ENCODE measurements around the gene WNT7B.

Gene WNT7B

DNA sequence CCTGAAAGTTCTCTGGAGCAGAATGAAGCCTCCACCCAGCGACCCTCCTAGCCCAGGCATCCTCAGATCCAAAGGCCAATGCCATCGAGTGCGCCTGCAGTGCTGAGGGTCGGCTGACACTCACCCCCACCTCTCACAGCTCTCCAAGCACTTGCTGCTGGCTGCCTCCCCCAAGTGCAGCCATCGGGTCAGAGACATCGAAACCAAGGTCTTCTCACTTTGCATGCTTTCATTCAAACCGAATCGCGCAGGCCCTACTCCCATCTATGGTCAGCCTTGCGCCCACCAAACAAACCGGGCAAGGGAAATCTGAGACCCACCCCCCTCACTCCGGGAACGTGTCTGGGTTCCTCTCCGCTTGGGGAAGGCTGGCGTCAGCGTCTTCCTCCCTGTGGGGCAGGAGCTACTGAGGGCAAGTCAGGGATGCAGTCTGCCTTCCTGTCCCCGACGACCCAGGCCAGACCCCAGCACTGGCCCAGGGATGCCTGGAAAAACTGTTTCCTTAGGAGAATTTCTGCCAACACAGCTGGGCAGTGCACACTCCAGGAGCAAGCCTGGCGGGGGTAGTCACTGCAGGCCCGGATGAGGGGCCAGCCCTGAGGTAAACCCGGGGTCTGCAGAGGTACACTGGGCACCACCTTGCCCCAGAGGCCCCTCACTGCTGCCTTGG is 7.0 kb downstream of the WNT7B start:
- DNase-seq: no peak

- no peak for DNase-seq
These were observed 7.6 kb downstream of the WNT7B start for GRCh38 chr22:45969414-45969799.

GRCh38 chr22:45968751-45969413 is 8.1 kb downstream of the WNT7B start:
- no peak for DNase-seq

DNA sequence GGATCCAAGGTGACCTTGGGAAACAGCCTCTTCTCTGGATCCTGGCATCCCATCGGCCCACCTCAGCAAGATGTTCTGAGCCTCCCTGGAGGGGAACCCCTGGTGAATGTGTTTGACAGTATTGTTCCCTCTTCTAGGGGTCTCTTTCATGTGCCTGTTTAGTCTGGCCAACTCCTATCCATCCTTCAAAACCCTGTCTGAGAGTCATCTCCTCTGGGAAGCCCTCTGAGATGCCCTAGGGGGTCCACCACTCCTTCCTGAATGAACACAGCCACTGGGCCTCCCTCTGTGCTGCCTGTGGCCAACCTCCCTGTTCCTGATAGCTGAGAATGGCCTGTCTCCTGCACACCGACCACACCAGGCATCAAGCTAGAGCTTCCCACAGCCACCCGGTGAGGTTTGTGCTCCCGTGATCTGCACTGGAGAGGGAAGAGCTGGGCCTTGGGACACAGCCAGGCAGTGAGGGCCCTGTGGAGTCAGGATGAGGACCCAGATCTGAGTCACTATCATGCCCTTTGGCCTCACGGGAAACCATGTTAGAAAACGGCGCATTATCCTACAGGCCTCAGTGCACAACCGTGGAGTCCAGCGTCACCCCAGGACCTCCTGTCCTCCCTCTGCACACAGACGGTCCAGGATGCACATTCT is 8.8 kb downstream of the WNT7B start:
- DNase-seq: no peak

DNA sequence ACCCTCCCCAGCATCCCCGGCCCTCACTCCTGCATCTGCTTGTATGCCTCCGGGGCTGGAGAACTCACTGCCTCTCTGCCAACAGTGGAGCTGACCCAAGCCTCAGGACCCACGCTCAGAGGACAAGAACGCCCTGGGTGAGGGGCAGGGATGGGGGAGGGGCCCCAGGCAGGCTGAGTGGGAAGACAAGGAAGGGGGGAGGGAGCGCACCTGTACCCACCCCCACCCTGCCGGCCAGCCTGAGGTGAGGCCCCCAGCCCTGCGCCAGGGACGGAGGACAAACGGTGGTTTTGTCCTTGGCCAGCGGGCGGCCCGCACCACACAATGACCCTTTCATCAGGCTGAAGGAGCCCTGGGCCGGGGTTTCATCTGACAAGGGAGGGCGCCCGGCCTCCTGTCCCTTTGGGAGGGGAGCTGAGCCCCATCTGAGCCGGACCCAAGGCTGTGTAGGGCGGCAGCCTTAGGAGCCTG is 10.0 kb downstream of the WNT7B start:
- DNase-seq: no peak

DNA sequence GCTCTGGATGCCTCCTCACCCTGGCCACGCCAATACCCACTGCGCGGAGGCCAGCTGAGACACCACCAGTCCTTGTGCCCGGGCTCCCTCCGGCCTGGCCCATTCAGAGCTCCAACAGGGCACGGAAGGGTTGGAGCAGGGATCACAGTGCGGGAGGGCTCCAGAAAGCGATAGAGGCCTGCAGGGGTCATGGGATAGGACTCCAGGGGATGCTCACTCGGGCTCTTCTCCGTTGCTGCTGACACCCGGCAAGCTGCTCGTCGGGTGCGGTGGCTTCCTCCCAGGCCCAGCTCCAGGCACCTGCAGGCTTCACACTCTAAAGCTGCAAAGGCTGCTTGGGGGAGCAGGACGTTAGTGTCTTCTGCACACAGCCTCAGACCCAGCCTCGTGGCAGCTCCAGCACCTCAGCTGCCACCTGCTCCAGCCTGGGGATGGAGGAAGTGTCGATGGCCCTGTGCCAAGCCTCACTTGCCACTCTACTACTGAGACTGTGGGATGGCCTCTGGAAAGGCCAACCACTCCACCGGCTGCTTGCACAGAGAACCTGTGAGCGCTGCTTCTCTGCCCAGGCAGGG is 10.6 kb downstream of the WNT7B start:
- no peak for DNase-seq

- no peak for DNase-seq
These were observed 11.4 kb downstream of the WNT7B start for GRCh38 chr22:45965563-45965962.

GRCh38 chr22:45964926-45965527 is 11.9 kb downstream of the WNT7B start:
- DNase-seq: no peak

DNA sequence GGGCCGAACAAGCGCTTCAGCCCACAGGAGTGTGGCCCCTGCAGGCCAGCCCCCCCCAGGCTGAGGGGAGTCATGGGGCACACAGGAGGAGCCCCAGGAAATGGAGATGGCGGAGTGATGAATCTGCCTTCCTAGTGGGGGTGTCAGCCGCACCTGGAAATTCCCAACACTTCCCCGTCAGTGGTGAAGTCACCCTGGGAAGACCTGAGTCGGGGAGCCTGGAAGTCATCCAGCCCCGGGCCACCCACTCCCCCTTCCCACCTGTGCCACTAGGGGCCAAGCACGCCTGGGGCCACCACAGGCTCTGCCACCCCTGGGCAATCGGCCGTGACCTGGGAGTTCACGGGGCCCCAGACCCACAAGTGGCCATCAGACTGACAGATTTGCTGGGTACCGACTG is 12.6 kb downstream of the WNT7B start:
- no peak for DNase-seq

- DNase-seq: no peak
These were observed 13.1 kb downstream of the WNT7B start for GRCh38 chr22:45963821-45964220.

DNA sequence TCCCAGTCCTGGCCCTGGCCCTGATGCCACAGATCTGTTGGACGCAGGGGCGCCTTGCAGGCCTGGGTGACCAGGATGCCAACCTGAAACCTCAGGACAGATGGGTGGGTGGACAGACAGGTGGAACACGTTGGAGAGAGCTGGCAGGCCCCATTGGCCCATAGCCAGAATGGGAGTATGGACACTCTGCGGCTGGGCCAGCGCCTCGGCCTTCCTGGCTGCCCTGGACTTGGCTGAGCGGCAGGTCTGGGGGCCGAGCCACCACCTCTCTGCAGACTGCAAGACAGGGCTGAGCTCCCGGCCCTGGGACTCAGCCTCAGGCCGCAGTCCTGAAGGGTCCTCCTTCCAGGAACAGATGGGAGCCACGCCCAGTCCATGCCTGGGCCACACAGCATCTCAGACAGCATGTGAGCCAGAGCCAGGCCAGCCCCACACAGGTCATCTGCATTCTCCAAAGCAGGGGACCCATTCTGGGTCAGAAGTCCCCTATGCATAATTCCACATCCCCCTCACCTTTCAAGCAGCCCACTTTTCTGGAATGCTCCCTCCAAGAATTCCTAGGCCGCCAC is 14.1 kb downstream of the WNT7B start:
- no peak for DNase-seq

GRCh38 chr22:45962434-45962718 is 14.6 kb downstream of the WNT7B start:
- no peak for DNase-seq

DNA sequence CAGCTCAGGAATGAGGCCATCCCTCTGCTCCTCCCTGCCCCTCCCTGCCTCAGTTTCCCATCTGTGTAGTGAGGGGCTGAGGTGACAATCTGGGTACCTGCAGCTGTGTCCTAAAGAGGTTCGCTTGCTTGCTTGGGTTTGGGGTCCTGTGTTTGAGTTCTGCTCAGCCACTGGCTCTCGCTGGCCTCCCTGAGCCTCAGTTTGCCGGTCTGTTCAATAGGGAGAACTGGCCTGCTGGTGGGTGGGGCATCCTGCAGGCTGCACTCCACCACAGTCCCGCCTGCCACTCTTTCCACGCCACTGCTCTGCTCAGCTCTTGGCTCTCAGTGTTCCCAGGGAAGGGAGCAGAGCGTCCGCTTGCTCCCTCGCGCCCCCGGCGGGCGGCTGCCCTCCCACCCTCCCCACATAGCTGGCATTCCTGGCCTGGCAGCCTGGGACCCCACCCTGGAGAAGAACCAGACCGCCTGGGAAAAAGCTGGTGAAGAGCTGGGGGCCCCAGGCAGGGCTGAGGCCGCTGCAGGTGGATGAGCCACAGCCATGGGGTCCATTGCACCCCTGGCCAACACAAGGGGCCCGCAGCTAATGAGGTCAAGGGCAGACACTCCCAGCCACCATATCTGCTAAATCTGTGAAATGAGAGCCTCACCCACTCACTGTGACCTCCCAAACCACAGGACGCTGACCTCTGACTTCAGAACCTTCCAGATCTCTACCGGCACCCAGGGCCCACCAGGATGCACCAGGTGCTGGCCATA is 15.1 kb downstream of the WNT7B start:
- no peak for DNase-seq

DNA sequence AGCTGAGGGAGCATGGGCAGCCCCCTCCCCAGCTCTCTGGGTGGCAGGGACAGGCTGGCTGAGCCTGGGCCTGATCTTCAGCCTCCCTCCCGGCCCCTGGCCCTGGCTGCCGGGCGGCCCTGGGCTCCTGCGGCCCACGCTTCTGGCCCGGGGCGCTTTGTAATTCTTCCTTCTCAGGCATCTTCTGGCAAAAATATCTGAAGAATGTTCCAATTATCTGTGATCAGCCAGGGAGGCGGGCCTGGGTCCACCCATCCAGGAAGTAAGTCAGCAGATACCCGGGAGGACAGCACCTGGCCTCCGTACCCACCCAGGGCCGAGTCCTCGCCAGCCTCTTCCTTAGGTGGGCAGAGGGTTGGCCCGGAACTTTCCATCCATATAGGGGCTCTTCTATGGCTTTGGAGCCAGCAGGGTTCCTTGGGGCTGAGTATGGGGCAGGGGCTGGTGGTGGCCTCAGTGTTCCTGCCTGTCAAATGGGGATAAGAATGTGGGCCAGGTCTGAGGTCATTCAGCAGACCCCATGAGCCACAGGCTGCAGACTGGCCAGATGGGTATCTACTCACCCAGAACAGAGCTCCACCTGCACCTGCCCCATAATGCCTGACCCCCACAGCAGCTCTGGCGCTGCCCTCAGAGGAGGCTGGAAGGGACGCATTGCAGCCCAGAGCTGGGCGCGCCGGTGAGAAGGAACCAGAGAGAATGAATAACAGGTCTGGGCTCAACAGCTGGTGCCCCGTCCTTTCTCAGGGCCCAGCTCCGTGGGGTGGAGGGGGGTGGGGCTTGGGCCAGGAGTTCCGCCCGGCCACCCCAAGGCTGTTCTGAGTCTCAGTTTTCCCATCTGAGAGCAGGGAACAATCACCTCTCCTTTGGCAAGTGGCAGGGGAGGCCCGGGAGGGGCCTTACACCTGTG is 16.2 kb downstream of the WNT7B start:
- no peak for DNase-seq

- DNase-seq: no peak
These were observed 17.1 kb downstream of the WNT7B start for GRCh38 chr22:45959719-45960476.

- DNase-seq: no peak
These were observed 18.0 kb downstream of the WNT7B start for GRCh38 chr22:45958971-45959370.

DNA sequence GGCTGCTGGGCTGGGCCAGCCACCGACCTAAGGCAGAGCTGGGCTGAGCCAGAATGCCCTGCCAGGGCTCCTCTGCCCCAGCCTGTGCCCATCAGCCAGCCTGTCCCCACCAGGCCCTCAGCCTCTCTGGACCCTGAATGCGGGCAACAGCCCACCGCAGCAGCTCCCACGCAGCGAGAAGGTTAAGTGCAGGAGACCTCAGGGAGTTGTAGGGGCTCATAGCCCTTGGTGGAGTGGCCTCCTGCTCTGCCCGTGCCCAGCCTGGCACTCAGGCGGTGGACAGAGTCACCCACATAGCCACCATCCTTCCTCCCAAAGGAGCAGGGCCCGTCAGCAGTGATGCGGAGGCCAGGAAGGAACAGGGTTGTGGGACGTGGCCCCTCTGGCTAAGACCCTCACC is 19.1 kb downstream of the WNT7B start:
- DNase-seq: no peak

DNA sequence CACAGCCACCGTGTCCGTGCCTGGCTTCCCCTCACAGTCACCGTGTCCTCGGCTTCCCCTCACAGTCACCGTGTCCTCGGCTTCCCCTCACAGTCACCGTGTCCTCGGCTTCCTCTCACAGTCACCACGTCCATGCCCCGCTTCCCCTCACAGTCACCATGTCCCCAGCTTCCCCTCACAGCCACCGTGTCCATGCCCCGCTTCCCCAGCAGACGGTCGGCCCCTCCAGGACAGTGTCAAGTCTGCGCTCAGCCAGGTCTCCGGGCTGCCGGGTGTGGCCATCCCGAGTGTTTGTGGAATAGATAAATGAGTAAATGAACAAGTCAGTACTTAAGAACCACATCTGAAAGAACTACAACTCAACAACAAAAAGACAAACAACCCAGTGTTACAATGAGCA is 23.8 kb downstream of the WNT7B start:
- no peak for DNase-seq

DNA sequence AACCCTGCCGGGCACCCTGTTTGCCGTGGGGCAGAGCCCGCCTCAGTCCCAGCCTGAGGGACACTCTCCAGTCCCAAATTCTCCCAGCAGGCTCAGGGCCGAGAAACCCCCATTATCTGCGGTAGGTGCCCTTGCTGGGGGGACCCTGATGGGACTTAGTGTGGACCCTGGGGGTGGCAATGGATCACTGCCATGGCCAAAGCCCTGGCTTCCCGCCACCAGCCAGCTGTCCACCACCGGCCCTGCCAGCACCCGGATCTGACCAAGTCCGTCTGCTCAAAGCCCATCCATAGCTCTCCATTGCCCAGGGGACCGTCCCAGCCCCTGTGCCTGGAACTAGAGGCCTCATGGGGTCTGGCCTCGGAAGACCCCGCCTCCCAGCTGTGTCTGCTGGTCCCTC is 24.4 kb downstream of the WNT7B start:
- DNase-seq: no peak

DNA sequence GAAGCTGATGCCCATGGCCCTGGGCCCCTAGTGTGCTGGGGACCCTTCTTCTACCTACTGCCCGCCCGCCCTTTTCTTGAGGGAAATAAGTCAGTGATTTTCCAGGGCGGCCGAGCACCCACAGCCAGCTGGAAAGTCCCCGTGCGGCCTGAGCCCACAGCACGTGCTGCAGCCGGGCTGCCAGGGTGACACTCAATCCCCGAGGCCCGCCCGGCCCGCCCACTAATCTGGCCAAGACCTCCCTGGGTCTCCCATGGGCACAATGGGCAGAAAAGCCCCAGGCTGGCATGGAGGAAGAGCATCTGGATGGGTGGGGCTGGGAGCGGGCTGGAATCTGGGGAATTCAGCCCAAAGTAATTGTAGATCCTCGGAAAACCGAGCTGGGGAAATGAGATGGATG is 24.8 kb downstream of the WNT7B start:
- DNase-seq: no peak

DNA sequence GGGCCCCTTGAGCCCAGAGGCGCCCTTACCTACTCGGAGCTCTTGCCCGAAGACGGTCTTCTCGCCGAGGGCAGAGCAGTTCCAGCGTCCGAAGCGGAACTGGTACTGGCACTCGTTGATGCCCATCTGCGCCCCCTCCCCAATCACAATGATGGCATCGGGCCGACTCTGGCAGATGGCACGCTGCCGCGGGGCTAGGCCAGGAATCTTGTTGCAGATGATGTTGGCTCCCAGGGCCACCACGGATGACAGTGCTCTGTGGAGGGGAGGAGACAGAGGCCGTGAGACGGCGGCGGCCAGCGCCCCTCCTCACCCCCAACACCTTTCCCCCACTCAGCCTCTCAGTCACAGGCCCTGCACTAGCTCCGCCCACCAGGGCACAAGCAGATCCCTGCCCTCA is 27.1 kb downstream of the WNT7B start:
- DNase-seq: no peak
